GM13976 (cell line): Measurements from ENCODE around the gene RNF187.

Experiments used
- DNase-seq: peaks from one replicate; pipeline ENCODE4 v3.0.0; 2012; ENCODE audit warnings: low spot score
- CTCF ChIP-seq: IDR thresholded peaks from 2 replicates; pipeline ENCODE4 v1.5.1; 2012; ENCODE audit warnings: borderline replicate concordance, mild to moderate bottlenecking; ENCODE audit not compliant: insufficient read depth; ENCODE audit errors: extremely low read depth, missing control alignments, control extremely low read depth
- in situ Hi-C: fragments of 300-500 bp; cut with MboI; formaldehyde crosslinking; loops from one replicate; pipeline ENCODE4 v1.12.0; 2022; ENCODE audit warnings: low sequenced_read_pairs, mixed read lengths, inconsistent platforms; ENCODE audit not compliant: unreplicated experiment

The RNF187 gene

GRCh38 chr1:228474507-228474906, 12.7 kb upstream of the RNF187 start:
- in situ Hi-C loops: no loop called here
- no peak for TF ChIP-seq CTCF
- no peak for DNase-seq

DNA sequence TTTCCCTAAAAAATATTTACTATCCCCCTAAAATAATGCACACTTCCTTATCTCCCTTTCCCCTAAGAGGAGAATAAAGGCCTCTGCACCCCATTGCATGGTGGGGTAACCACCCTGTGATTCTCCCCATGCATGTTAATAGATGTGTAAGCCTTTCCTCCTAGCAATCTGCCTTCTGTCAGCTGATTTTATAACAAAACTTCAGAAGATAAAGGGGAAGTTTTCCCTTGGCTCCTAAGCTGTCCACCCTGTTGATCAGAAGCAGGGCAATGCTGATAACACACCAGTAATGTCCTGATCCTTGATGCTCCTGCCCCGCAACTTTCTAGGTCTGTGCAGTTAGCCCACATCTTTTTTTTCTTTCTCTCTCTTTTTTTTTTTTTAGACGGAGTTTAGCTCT, 11.4 kb upstream of the RNF187 start:
- no peak for DNase-seq
- in situ Hi-C loops: no loop called here
- no peak for TF ChIP-seq CTCF

- DNase-seq: no peak
- TF ChIP-seq CTCF: no peak
- in situ Hi-C loops: no loop called here
These were observed 9.9 kb upstream of the RNF187 start for GRCh38 chr1:228477263-228477662.

GRCh38 chr1:228478326-228478725, 8.9 kb upstream of the RNF187 start:
- in situ Hi-C loops: no loop called here

GRCh38 chr1:228478912-228479711, 8.1 kb upstream of the RNF187 start:
- DNase-seq: peak; percentile 50

More at GRCh38 chr1:228478326-228478725, 8.9 kb upstream of the RNF187 start:
- no peak for DNase-seq
- no peak for TF ChIP-seq CTCF

GRCh38 chr1:228483789-228484188, 3.4 kb upstream of the RNF187 start:
- in situ Hi-C loops: no loop called here
- no peak for TF ChIP-seq CTCF
- DNase-seq: no peak

More at GRCh38 chr1:228478912-228479711, 8.1 kb upstream of the RNF187 start:
- in situ Hi-C loops: no loop called here
- TF ChIP-seq CTCF: no peak
